ENCODE measurements around the gene AP5M1.
"Not testable (repeated sequence)": the region's sequence is repeated elsewhere in the genome, so short reads cannot be mapped to it uniquely, and the experiment has no call there.

Gene AP5M1, protein sequence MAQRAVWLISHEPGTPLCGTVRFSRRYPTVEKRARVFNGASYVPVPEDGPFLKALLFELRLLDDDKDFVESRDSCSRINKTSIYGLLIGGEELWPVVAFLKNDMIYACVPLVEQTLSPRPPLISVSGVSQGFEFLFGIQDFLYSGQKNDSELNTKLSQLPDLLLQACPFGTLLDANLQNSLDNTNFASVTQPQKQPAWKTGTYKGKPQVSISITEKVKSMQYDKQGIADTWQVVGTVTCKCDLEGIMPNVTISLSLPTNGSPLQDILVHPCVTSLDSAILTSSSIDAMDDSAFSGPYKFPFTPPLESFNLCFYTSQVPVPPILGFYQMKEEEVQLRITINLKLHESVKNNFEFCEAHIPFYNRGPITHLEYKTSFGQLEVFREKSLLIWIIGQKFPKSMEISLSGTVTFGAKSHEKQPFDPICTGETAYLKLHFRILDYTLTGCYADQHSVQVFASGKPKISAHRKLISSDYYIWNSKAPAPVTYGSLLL
- 41.8 to 93.9 reads per million in 2 donors for total RNA-seq

DNA sequence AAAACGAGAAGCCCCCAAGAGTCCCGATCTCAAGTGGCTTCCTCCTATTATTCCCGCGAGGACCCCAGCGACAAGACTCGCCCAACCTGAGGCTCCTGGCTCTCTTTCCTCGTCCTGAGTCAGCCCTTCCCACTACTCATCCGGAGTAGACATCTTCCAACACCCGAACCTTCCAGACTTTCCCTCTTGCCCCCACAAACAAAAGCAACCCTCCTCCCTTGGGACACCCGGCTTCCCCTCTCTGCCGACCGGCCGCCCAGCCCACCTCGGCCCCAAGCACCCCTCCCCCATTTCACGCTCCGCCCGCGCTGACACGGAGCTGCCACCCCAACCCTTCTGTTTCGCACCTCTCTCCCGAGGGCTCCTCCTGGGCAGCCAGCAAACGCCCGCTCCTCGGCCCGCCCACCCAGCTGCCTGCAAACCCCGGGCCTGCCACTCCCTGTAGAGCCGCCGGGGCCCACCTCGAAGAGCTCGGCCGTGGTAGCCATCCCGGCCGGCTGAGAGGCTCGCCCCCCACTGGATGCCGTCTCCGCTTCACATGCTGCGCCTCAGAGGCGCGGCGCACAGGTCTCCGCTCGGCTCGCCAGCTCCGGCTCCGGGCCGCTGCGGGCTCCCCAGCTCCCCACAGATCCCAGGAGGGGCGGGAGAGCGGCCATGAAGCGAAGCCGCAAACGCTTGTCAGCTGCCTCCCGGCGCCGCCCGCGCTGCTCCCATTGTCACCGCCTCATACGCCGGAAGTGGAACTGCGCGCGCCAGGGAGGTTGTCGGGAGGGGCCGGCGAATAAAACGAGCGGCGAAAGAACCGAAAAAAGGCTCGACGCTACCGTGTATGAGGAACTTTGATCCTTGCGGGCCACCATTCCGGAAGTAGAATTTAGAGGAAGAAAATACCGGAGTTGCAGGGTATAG lies at the start of gene AP5M1, which contains the start of gene EXOC5:
AP5M1 (plus strand) TSS at position 811 of the 909 bp plus-strand sequence. CDS start 344 bp downstream, outside the sequence.
EXOC5 (minus strand) TSS at position 745 of the 909 bp plus-strand sequence; CDS start at position 488, 257 bp downstream.
- peak; percentile 89 for DNase-seq

DNA sequence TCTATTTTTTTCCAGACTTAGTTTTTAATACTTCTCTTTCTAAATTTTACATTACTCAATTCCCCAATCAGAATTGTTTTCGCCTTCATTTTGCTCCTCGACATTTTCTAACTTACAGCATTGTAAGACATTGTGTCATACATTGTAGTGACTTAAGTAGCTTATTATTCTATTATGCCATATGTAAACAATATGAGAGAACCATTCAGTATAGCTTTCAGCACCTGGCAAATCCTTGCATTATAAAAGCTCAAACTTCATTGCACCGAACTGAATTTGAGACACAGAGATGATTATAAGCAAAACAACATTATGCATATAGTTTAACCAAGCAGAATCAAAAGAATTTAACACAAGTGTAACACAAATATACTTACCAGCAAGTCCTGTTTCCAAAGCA lies 46.8 kb upstream of the AP5M1 start:
- no peak for DNase-seq

DNA sequence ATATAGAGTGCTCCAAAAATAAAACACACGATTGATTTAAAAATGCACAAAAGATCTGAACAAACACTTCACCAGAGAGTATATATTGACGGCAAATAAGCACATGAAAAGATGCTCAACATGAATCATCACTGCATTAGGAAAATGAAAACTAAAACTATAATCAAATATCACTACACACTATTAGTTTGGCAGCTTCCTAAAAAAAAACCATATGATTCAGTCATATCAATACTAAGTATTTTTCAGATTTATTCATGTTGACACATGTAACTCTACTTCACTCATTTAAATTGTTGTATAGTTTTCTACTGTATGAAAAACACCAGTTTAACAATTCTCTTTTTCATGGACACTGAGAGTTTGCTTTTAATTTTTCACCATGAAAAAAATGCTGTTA lies 41.7 kb upstream of the AP5M1 start:
- no peak for DNase-seq

DNA sequence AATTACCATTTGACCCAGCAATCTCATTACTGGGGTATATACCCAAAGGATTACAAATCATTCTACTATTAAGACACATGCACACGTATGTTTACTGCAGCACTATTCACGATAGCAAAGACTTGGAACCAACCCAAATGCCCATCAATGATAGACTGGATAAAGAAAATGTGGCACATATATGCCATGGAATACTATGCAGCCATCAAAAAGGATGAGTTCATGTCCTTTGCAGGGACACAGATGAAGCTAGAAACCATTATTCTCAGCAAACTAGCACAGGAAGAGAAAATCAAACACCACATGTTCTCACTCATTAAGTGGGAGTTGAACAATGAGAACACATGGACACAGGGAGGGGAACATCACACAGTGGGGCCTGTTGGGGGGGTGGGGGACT lies 40.5 kb upstream of the AP5M1 start:
- DNase-seq: not testable (repeated sequence)

DNA sequence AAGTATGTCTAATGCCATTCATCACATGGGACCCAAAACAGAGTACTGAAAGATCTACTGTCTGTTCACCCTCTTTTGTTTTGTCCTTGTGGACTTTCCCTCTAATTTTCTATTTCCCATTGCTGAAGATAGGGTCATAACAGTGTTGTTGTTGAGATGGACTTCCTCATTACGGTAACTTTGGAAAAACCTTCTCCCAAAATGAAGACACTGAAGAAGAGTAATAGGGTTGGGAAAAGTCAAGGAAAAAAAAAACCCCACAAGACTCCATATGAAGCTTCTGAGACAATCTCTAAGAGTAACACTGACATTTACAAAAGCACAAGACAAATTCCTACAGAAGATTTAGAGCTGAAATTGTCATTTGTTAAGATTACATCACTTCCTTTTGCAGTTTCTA lies 36.8 kb upstream of the AP5M1 start:
- no peak for DNase-seq

DNA sequence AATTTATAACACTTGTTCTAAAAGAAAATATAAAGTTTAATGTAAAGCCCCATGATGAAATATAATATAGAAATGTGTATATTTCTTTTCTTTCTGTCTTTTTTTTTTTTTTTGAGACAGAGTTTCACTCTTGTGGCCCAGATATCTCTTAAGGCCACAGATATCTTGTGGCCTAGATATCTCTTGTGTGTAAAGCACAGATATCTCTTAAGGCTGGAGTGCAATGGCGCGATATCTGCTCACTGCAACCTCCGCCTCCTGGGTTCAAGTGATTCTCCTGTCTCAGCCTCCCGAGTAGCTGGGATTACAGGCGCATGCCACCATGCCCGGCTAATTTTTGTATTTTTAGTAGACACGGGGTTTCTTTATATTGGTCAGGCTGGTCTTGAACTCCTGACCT lies 28.7 kb upstream of the AP5M1 start:
- DNase-seq: not testable (repeated sequence)

DNA sequence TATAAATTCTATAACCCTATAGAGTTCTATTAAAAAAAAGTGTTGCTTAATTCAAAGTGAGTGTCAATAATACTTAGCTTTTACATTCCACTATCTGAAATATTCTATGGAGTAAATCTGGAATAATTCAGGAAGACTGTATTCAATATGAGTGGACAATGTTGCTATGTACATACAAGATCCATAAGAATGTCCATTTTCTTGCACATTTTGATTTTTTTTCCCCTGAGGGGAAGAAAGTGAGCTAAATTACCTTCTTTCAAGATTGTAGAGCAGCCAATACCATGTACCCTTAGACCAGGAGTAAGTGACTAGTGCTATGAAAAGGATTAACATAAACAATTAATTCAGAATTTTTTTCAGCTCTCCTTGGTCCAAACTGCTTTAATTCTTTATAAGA lies 25.5 kb upstream of the AP5M1 start:
- no peak for DNase-seq

DNA sequence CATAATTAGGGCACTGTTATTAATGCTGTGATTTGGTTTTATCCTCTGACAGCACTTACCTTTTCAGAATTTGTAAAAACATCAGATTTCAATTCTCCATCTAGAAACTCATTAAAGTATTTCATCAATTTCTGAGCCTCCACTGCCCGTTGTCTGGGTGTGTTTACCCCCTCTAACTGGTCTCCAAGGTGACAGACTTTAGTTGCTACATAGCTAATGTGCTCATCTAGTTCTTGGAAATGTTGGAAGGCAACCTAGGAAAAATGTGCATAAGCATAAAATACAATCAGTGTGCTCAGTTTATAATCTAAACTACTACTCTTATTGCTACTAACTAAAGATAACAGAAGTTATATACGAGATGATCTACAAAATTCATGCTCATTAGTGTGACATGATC lies 24.7 kb upstream of the AP5M1 start:
- DNase-seq: no peak

DNA sequence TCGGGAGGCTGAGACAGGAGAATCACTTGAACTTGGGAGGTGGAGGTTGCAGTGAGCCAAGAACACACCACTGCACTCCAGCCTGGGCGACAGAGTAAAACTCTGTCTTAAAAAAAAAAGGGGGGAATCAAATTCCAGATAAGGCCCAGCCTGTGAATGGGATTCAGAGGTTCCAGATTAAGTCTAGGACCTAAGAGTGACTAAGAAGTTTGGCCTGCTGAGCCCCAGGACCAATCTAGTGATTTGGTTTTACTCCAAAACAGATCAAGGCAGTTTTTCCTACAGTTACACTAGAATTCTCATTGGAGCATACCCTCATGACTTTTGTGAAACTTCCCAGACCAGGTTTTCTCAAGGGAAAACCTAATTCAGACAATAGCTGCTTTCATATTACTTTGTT lies 22.8 kb upstream of the AP5M1 start:
- no peak for DNase-seq

DNA sequence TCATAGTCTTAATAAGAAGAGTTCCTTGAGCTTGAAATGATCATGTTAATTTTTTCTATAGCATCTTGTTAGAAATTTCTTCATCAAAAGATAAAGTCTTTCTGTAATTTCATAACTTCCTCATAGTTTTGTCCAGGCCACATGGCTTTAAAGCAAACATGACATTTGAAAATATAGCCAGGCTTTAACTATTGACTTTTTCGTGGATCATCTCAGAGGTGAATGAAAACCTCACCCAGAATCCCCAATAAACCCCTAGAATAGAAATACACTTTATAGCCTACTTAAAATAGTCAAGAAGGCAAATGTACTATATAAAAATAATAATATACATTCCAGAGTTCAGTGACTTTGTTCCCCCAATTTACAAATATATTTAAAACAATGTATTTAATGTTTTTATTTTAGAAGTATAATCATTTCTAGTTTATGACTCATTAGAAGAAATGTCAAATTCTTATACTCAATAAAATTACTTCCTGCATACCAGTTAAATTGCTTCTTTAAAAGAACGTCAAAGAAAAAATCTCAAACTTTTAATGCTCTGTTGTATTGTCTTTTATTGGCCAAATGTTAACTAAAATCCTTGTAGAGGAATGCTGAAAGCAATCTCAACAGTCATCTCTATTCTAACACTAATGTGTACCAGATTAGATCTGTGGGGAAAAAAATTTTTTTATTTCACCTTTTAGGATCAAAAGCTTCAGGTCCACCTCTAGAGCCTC lies 21.7 kb upstream of the AP5M1 start:
- DNase-seq: no peak

DNA sequence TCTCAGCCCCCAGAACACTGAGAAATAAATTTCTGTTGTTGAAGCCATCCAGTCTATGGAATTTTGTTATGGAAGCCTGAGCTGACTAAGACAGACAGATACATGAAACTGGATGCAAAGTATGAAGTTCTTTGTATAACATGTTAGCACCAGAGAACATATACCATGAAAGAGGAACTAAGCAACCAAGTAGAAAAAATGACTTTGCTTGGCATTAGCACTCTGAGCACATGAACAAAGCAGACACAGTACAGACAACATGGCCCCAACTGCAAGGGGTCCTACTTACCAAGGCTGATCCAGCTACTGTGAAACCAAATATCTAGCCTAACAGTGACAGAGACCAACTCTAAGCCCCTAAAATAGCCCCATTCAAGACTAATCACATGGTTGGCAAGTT lies 13.9 kb upstream of the AP5M1 start:
- DNase-seq: no peak

DNA sequence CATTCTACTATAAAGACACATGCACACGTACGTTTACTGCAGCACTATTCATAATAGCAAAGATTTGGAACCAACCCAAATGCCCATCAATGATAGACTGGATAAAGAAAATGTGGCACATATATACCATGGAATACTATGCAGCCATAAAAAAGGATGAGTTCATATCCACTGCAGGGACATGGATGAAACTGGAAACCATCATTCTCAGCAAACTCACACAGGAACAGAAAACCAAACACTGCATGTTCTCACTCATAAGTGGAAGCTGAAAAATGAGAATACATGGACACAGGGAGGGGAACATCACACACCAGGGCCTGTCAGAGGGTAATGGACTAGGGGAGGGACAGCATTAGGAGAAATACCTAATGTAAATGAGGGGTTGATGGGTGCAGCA lies 10.6 kb upstream of the AP5M1 start:
- not testable (repeated sequence) for DNase-seq

DNA sequence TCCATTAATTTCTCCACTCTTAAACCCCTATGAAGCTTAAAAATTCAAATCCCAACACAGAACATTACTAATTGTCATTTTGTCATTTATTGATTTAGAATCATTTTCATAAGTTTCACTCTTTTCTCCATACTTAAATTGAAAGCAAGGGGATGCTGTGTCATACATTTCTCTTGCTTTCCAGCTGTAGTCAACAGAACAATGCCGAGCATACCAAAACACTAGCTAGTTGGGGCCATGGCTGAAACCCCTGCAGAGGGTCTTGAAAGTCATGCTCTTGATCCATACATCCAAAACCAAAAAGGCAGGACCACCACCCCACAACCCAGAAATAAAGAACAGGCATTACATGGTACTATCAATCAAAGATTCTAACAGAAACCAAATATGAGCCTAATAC lies 9.1 kb upstream of the AP5M1 start:
- no peak for DNase-seq

DNA sequence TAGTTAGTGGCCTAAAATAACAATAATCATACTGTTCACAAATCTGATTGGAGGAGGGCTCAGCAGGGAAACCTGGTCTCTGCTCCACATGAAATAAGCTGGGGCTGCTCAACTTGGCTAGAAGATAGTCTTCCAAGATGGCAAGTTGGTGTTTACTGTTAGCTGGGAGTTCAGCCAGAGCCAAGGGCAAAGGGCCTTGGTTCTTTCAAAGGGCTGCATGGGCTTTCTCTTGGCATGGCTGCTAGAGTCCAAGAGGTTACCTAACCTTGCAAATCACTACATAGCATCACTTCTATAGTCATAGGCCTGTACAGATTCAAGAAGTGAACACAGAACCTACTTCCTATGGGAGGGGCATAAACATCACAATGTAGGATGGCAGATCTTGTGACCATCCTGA lies 7.2 kb upstream of the AP5M1 start:
- no peak for DNase-seq

DNA sequence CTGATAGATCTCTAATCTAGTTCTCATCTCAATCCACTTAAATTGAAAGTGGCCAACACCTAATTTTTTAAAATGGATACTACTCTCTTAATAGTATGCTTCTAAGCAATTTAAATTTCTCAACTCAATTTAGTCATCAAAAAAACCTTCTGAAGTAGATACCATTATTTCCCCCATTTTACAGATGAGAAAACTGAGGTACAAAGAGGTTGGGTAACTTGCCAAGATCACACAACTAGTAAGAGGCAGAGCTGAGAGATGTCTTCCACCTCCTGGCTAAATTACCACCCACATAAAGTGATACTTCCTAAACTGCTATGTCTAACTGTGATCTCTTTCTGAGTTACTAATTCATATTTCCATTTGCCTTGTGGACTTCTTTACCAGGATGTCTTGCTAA lies 6.7 kb upstream of the AP5M1 start:
- no peak for DNase-seq

DNA sequence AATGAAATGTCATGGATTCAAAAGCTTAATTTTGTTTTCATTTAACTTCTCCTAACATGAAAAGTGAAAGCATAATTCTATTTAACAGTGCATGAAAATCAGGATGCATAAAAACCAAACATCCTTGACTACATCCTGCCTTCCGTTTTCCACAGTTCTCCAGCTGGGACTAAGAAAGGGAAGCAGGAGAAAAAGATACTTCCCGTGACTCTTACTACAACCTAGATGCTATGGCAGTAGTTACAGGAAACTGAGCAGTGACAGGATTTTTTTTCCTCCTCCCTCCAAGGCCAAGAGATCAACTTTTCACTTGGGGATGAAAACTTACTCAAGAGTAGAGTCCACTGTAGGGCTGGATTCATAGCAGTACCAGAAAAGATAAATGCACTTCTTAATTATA lies 2.7 kb upstream of the AP5M1 start:
- DNase-seq: no peak

DNA sequence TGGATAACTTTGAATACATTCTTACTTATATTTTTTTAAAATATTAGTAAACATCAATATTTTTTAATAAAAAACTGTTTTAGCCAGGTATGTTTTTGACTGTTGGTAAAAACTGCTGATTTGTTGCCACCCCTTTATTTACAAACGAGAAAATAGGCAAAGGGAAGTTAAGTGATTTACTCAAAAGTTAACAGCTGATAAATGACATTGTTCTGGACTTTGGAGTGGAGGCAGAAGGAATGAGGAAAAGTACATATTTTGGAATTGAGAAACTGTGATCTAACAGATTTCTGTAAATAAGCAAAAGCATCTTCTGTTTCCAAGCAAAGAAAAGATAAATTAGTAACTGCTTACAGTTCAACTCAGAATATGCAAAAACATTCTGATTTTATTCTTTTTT lies 4.5 kb downstream of the AP5M1 start:
- no peak for DNase-seq

DNA sequence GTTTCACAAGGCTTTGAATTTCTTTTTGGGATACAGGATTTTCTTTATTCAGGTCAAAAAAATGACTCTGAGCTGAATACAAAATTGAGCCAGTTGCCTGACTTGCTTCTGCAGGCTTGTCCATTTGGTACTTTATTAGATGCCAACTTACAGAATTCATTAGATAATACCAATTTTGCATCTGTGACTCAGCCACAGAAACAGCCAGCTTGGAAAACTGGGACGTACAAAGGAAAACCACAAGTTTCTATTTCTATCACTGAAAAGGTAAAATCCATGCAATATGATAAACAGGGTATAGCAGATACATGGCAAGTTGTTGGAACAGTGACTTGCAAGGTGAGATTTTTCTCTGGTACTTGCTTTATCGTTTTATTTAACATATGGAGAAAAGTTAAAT lies 5.8 kb downstream of the AP5M1 start:
- no peak for DNase-seq

DNA sequence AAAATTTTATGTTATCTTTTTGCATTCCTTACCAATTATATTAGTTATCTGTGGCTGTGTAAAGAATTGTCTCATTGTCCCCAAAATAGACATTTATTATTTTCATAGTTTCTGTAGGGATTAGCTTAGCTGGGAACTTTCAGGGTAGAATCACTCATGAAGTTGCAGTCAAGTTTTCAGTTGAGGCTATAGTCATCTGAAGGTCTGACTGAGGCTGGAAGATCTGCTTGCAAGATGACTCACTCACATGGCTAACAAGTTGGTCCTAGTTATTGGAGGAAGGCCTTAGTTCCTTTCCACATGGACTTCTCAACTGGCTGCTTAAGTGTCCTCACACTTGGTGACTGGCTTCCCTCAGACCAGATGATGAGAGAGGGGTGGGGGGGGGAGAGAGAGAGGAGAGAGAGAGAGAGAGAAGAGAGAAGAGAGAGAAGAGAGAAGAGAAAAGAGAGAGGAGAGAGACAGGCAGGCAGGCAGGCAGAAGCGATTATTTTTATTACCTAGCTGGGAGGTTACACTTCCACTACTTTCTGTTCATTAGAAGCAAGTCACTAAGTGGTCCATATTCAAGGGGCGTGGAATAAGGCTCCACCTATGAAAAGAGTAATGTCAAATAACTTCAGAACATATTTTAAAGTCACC lies 6.4 kb downstream of the AP5M1 start:
- DNase-seq: no peak

DNA sequence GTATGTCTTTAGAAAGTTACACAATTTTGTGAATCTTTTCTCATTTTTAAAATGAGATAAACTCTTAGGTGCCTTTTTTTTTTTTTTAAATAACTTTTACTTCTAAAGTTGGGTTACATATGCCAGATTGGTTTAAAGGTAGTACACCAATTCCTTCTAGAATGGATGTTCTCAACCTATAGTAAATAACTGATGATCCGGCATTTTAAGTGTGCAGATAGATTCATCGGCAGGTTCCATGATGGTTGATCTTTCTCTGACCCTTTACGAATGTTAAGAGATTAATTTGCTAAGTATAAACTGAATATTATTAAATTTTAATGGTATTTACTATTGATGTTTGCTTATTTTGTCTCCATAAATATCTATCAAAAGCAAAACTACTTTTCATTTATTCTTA lies 8.3 kb downstream of the AP5M1 start:
- no peak for DNase-seq

DNA sequence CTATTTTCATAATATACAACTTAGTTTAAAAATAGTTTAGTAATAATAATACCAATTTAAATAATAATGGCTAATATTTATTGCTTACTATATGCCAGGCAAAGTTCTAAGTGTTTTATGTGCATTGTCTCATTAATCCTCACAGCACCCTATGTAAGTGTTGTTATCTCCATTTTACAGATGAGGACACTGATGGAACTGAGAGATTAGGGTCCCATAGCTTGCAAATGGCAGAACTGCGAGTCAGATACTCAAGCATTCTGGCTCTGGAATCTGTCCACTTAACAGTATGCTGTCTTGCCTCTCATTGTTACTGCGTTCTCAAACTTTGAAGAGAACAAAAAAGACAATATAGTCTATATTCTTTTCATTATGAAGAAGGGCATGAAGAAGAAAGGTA lies 19.0 kb downstream of the AP5M1 start:
- DNase-seq: no peak

DNA sequence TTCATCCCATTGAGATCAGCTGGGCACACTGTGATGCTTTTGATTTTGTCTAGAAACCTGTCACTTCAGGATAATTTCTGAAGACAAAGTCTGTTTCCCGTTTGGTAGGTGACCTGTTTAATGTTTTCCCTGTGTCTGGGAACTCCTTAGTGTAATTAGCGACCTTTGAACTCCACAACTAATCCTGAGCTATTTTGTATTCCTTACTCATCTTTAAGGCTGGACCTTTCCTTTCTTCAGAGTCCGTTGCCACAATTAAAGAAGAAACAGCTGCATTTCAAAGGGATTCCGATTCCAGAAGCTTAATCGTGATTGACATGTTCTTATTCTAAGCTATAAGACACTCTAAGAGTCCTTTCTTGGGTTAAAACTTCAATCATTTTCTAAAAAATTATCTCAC lies 22.0 kb downstream of the AP5M1 start:
- no peak for DNase-seq
